HepG2 (cell line): ENCODE results near the gene KRT81. TPM values are rescaled to one million over a fixed set of nuclear protein-coding genes. Genes with fewer than 3 reads are reported as not detected.

Source experiments
- ATAC-seq: fragments of 200-7000 bp; cut with Tn5 transposase; 3 replicates; pipeline ENCODE4 v1.9.1; 2020; ENCODE audit warnings: mild to moderate bottlenecking, moderate library complexity
- BruUV-seq: library from RNA; stranded (reverse); fragments of 400-500 nt; replicated peaks from 2 replicates; lab custom pipeline; 2021; lab: Mats Ljungman, UMichigan
- CTCF ChIA-PET: fragments of 300-600 bp; formaldehyde crosslinking; extraction: SDS; loops from one replicate; lab custom pipeline; 2021; ENCODE audit warnings: low total read pairs, inconsistent platforms, low intra/inter-chr PET ratio; lab: Yijun Ruan, JAX
- POLR2A ChIA-PET: fragments of 350-600 bp; sonication (Branson Sonifier 250); formaldehyde crosslinking; loops from one replicate; lab custom pipeline; 2020; ENCODE audit warnings: antibody characterized with exemption, inconsistent platforms; lab: Yijun Ruan, JAX
- DNase-seq: peaks from one replicate; pipeline ENCODE4 v3.0.0-alpha.2; 2015; ENCODE audit warnings: low spot score
- FAIRE-seq: peaks from 3 replicates; lab custom pipeline; 2011; peaks lifted over from hg19 to GRCh38; lab: Jason Lieb, UNC
- H2AFZ ChIP-seq: one replicate; pipeline ENCODE4 v1.6.1; 2011; ENCODE audit warnings: low read length, inconsistent platforms
- H3K27ac ChIP-seq: fragments of 300-600 bp; 3 replicates; pipeline ENCODE4 v1.8.0; 2011; ENCODE audit warnings: mixed run types, mild to moderate bottlenecking, mixed read lengths, low read length, inconsistent platforms; ENCODE audit not compliant: insufficient read depth; ENCODE audit errors: extremely low read length
- H3K27me3 ChIP-seq, 2 experiments: fragments of 200-600 bp in 1 of 2; 2 replicates in 1 of 2; 3 replicates in 1 of 2; pipeline versions ENCODE4 v1.6.0 to v1.8.0; 2011; ENCODE audit warnings: low read length in 2 of 2, mild to moderate bottlenecking in 2 of 2, moderate library complexity in 2 of 2, inconsistent platforms in 1 of 2; ENCODE audit not compliant: insufficient read depth in 2 of 2, control insufficient read depth in 1 of 2
- H3K36me3 ChIP-seq, 2 experiments: fragments of 200-600 bp in 1 of 2; replicated peaks in 1 of 2; 2 replicates in 1 of 2; 3 replicates in 1 of 2; pipeline versions ENCODE4 v1.5.1 to v1.8.0; 2011; ENCODE audit warnings: low read length in 2 of 2, inconsistent platforms in 1 of 2; ENCODE audit not compliant: insufficient read depth in 2 of 2, control insufficient read depth in 1 of 2
- H3K4me1 ChIP-seq: 2 replicates; pipeline ENCODE4 v1.5.1; 2012; ENCODE audit warnings: low read length, inconsistent platforms; ENCODE audit not compliant: insufficient read depth
- H3K4me2 ChIP-seq: 2 replicates; pipeline ENCODE4 v1.6.0; 2011; ENCODE audit warnings: low read depth, low read length, inconsistent platforms
- H3K4me3 ChIP-seq, 3 experiments: fragments of 200-600 bp in 1 of 3; sonication (generic), shearing (Covaris generic) in 1 of 3; replicated peaks in 1 of 3; 2 replicates each; pipeline ENCODE4 v1.5.1; 2011 to 2016; ENCODE audit warnings: low read length in 3 of 3, inconsistent platforms in 2 of 3, low read depth in 2 of 3, mild to moderate bottlenecking in 2 of 3, control low read depth in 1 of 3, mixed read lengths in 1 of 3; ENCODE audit not compliant: insufficient read depth in 1 of 3
- H3K79me2 ChIP-seq: one replicate; pipeline ENCODE4 v1.6.1; 2011; ENCODE audit warnings: low read length, inconsistent platforms; ENCODE audit not compliant: insufficient read depth
- H3K9ac ChIP-seq: 2 replicates; pipeline ENCODE4 v1.6.0; 2011; ENCODE audit warnings: mild to moderate bottlenecking, low read depth, low read length, inconsistent platforms; ENCODE audit not compliant: insufficient read depth
- H3K9me3 ChIP-seq: 2 replicates; pipeline ENCODE4 v1.5.1; 2012; ENCODE audit warnings: mild to moderate bottlenecking, low read length
- H4K20me1 ChIP-seq: 2 replicates; pipeline ENCODE4 v1.6.0; 2011; ENCODE audit warnings: inconsistent platforms, mild to moderate bottlenecking, low read length, moderate library complexity; ENCODE audit not compliant: insufficient read depth
- KDM2A ChIP-seq: sonication (generic); formaldehyde crosslinking; IDR thresholded peaks from 2 replicates; pipeline ENCODE4 v1.4.0; 2020; ENCODE audit warnings: low read depth, missing genetic modification reagents, borderline replicate concordance
- RNF2 ChIP-seq: fragments of 450-650 bp; conservative IDR thresholded peaks from 2 replicates; pipeline ENCODE4 v1.6.1; 2016; ENCODE audit warnings: low read depth
- ZNF276 ChIP-seq: sonication (generic); formaldehyde crosslinking; IDR thresholded peaks from 2 replicates; pipeline ENCODE4 v1.4.0; 2020; ENCODE audit warnings: mild to moderate bottlenecking, low read depth, missing genetic modification reagents
- WGBS: methylation state at CpG from one replicate; pipeline ENCODE4 v1.1.6; 2017; ENCODE audit warnings: low lambda C conversion rate; 5-methylcytosine and 5-hydroxymethylcytosine counted together
- in situ Hi-C: cut with HindIII; loops from 2 replicates; pipeline ENCODE4 v1.10.0; 2017; ENCODE audit warnings: low pct_unique_long_range_greater_than_20kb; ENCODE audit not compliant: extremely low pct_ligation_motif_present
- intact Hi-C: fragments of 100-400 bp; cut with micrococcal nuclease; formaldehyde crosslinking; loops from one replicate; pipeline ENCODE4 v1.10.0; 2022; ENCODE audit not compliant: unreplicated experiment
- polyA plus RNA-seq, 8 experiments: library from polyadenylated mRNA; depleted of rRNA in 3 of 8; stranded (reverse) in 7 of 8; unstranded in 1 of 8; fragments of >200 nt; fragmentation: Illumina TruSeq in 4 of 8; extraction: Trizol in 4 of 8; gene quantifications; 2 replicates each; pipeline versions ENCODE4 v1.2.1 to v1.2.3, GENCODE V29; 2011 to 2016; ENCODE audit warnings: low read depth in 4 of 8, missing spikeins in 1 of 8, mixed read lengths in 1 of 8; ENCODE audit not compliant: insufficient read depth in 1 of 8
- total RNA-seq, 5 experiments: library from RNA; depleted of rRNA; stranded (reverse); fragments of >200 nt; fragmentation: Illumina TruSeq; extraction: Trizol; gene quantifications; 2 replicates each; pipeline ENCODE4 v1.2.3, GENCODE V29; 2016; ENCODE audit warnings: low read depth in 1 of 5

KRT81 gene
- total and polyA plus RNA-seq, 2 of the 13 experiments (the other 11 are each of a cell fraction or from before 2014, with no cell fraction given), result not detected

GRCh38 chr12:52247622-52248540, 43.5 kb downstream of the KRT81 start:
- 25% methylated on average over 8 of the region's 10 CpGs for WGBS
- POLR2A ChIA-PET, result interaction anchor here (1.5 kb wide), 1 partner anchor 223 kb away, joined by 5 read pairs; no protein-coding TSS in a partner anchor
- Histone ChIP-seq H3K27me3 (peaks cover 6 to 57% of the 10 kb centered on the region in 2 experiments; a peak in 4 of 5 replicates), H3K9me3 (no peaks in the 10 kb centered on the region)
- CTCF ChIA-PET, result interaction anchor here (1.2 kb wide), 1 partner anchor 34 kb away, joined by 3 read pairs; no protein-coding TSS in a partner anchor
- BruUV-seq, result no TSS peak
- DNase-seq, result no peak
- intact Hi-C loops, result no loop called here
- TF ChIP-seq RNF2 (0 out of 2 replicates have a peak, but pooled peaks have one; percentile 32), ZNF276 (CRISPR knock-in tag) (no peak), KDM2A (CRISPR knock-in tag) (0 out of 2 replicates have a peak, but pooled peaks have one; percentile 0)
- TF ChIP-seq, all 625 proteins: peak for 2
- Histone ChIP-seq H2AFZ (no peak overlapping the region), H3K4me2 (no peak overlapping the region), H3K36me3 (no peaks in the 10 kb centered on the region), H3K79me2 (no peaks in the 10 kb centered on the region), H3K9ac (no peak overlapping the region), H3K4me3 (no peak overlapping the region), H3K4me1 (peaks cover 20% of the 10 kb centered on the region), H4K20me1 (0 out of 2 replicates have a peak, but pooled peaks cover 2% of the 10 kb centered on the region), H3K27ac (no peak overlapping the region)
- ATAC-seq (peak; percentile 32), FAIRE-seq (no peak)
- in situ Hi-C loops, result no loop called here
